AG09319 (cell line): ENCODE results near the gene MYG1.

Experiments used
- DNase-seq: peaks from one replicate; pipeline ENCODE4 v3.0.0-alpha.2; 2010; ENCODE audit warnings: low read depth; ENCODE audit errors: extremely low read depth
- CTCF ChIP-seq: IDR thresholded peaks from 2 replicates; pipeline ENCODE4 v1.5.1; 2011; ENCODE audit warnings: low read depth, mild to moderate bottlenecking, inconsistent platforms, low read length, moderate library complexity

MYG1 gene

DNA sequence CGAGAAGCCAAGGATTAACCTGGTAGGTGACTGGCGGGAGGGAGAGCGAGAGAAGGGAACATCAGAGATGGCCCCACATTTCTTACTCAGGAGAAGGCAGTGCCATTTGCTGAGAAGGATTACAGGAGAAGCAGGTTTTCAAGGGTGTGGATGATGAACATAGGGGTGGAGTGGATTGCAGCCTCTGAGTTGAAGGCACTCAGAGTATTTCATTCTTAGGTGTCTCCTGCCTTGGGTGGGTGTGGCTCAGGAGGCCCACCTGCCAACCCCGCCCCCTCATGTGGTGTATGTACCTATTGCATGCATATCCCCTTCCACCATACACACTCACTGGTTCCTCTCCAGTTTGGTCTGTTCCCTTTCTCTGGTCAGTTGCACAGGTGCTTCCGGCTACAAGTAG, 25.1 kb upstream of the MYG1 start:
- no peak for DNase-seq
- TF ChIP-seq CTCF: no peak

DNA sequence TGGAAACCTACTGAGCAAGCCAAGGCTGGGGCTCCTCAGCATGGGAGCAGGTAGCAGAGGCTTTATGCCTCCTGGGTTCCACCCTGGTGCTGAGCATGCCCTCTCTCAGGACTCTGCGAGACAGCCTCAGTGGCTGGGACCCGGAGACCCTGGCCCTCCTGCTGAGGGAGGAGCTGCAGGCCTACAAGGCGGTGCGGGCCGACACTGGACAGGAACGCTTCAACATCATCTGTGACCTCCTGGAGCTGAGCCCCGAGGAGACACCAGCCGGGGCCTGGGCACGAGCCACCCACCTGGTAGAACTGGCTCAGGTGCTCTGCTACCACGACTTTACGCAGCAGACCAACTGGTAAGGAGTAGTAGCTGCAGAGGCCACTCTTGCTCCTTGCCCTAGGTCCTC, 23.0 kb upstream of the MYG1 start:
- no peak for TF ChIP-seq CTCF
- DNase-seq: no peak

DNA sequence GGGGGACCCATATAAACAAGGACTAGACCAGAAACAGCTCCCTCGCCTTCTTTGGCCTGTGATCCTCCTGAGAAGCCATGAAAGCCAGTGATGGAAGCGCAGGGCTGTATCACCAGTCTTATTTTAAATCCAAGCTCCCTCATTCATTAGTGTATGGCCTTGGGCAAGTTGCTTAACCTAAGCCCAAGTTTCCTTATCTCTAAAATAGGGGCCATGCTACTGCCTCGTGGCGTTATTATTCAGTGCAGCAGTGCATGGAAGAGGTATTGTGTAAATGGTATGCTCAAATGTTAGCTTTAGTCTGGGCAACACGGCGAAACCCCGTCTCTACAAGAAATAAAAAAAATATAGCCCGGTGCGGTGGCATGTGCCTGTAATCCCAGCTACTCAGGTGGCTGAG, 21.5 kb upstream of the MYG1 start:
- DNase-seq: no peak
- TF ChIP-seq CTCF: no peak

- DNase-seq: no peak
- no peak for TF ChIP-seq CTCF
These were observed 20.1 kb upstream of the MYG1 start for GRCh38 chr12:53279283-53279869.

- no peak for TF ChIP-seq CTCF
- no peak for DNase-seq
These were observed 19.5 kb upstream of the MYG1 start for GRCh38 chr12:53279888-53280498.

DNA sequence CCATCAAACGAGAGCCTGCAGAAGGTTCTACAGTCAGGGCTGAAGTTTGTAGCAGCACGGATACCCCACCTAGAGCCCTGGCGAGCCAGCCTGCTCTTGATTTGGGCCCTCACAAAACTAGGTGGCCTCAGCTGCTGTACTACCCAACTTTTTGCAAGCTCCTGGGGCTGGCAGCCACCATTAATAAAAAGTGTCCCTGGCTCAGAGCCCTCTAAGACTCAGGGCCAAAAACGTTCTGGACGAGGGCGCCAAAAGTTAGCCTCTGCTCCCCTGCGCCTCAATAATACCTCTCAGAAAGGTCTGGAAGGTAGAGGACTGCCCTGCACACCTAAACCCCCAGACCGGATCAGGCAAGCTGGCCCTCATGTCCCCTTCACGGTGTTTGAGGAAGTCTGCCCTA, 13.0 kb upstream of the MYG1 start:
- TF ChIP-seq CTCF: no peak
- DNase-seq: no peak

GRCh38 chr12:53287741-53288216, 11.7 kb upstream of the MYG1 start:
- DNase-seq: no peak
- TF ChIP-seq CTCF: peak; percentile 73
